ENCODE results near the gene CFAP58.

Gene CFAP58

DNA sequence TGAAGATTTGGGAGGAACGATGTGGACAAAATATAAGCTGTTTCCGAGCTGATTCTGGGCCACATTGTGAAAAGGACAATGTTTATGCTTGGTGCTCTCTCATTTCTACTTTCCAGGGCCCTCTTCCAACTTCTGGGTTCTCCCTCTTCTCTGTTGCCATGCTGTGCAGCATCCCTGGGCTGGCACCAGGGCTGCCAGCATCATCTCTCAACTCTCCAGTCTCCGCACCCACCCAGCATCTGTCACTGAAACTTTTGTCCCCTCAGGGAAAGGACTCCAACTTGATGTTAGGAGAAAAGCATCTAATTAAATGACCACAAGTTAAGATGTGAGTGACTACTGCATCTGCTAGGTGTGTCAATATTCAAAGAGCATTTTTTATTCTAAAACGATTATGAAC is 26.7 kb downstream of the CFAP58 start:
- no peak for DNase-seq

DNA sequence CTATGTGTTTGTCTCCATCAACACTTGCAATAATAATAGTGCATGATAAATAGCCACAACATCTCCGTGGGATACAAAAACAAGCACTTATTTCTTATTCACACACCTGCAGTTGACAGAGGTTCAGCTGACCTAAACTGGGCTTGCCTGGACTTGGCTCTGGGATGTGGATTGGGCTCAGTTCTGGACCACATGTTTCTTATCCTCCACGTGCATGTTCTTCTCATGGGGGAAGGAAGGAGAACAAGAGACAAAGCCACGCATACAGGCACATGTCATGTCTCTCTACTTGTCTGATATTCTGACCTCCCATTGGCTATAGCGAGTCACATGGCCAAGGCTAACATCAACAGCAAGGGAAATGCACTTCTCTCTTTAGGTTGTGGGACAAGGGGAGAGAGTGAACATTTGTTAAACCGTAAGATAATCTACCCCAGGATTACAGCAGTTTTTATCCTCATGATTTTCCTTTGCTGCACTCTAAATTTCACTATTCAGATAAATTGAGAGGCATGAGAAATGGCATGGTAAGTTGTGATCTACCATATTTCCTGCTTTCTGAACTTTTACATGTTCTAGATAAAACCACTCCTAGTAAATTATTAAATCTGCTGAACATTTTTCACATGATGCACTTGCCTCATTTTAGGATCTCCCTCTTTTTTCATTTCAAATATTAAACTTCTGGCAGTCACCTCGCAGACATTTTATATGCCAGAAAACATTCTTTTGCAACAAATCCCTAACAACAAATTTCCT is 33.7 kb downstream of the CFAP58 start:
- no peak for DNase-seq

DNA sequence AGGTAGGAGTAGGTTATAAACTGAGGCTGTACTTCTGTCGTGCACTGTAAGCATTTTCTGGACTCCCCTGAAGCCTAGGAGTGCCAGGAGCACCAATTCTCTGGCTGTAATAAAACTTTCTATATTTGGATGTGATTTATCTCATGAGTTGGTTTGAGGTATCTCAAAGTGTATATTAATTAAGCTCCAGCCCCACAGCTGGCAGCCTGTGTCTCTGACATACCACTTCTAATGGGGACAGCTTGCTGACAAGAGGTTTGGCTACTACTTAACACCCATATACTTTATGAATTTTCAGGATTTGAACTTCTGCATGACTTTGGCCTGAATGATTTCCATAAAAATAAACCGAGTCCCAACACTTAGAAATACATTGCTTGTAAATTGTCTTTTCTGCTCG is 35.2 kb downstream of the CFAP58 start:
- no peak for DNase-seq

DNA sequence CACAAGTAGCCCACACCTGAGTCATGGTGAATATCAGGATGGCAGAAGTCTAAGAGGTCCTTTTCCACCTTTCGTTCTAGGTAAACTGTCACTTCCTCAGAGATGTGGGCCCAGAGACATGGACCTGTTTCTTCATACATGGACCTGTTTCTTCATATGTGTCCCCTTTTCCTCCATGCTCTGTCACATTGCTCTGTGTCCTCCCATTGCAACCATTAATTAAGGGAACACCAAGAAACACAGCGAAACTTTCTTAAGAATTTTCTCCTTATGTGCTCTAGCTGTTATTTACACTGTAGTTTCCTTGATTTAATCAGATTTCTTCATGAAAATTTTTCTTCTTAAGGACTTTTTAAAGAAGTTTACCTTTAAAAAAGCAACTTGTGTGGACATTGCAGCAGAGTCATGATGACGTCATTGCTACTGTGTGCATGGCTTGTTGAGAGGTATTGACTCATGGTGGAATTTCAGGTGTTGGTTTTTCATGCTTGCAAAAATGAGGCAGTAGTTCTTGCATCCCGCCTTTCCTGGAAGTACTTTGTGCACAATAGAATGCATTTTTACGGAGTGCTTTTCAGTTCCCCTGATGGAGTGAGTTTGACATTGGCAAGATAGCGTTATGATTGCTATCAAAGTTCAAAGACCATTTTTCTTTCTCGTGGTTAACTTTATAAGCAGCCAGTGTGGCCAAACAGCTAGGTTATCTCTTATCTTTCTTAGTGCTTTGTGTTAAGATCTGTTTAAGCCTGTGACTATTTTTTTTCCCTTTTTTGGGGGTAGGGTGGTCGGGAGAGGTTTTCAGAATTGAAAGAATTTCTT is 37.7 kb downstream of the CFAP58 start:
- peak; percentile 11 for DNase-seq

DNA sequence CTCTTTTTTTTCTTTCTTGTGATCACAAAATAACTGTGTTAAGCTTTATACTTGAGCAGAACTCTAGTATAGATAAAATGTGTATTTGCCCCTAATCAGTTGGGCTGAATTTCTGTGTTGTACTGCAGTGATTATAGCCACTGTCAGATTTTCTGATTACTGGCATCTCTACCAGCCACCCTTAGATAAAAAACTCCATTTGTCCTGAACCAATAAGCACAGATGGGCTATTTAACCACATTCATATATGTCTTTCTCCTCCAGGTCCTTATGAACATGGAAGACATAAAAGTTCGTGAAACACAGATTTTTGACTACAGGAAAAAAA is 38.3 kb downstream of the CFAP58 start:
- no peak for DNase-seq

DNA sequence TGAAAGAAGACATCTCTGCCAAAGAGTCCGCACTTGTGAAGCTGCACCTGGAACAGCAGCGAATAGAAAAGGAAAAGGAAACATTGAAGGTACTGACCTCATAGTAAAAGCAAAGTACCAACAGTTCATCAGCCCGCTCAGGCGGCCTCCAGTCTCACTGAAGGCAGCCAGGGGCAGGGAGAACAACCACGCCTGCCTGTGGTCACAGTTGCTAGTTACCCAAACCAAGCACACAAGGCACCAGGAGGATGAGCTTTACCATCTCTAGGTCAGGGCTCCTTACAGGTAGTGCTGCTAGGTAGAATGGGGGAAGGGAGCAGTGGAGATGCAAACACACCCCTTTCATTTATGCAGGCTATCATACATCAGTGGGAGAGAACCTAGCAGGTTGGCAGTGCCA is 39.8 kb downstream of the CFAP58 start:
- DNase-seq, result no peak

DNA sequence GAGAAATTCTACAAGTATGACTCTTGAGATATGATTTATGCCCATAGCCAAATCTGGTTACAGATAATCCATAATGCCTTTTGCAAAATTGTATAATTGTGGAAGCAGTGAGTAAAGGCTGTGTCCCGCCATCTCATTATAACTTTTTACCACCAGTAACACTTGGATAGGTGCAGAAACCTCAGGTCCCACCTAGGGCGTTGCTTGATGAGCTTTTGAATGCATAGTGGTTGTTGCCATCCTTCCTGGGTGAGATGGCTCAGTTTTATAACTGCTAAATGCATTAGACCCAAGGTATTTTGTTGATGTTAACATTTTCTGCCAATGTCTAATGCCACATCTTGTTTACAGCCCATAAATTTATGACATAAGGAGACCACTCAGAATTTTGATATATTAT is 42.9 kb downstream of the CFAP58 start:
- DNase-seq, result no peak

DNA sequence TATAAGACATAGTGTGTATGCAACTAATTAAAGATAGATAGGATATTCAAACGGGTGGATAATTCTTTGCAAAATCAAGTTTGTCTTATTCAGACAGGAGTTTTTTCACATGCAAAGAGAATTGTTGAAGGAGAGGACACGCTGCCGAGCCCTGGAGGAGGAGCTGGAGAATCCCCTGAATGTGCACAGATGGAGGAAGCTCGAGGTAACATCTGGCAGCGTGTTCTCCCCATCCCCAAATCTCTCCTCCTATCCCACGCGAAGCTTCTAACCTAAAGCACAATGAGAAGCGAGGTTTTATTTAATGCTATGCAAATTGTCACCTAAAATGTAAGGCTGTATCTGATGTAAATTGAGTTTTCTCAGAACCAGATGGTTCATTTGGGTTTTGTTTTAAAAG is 50.0 kb downstream of the CFAP58 start:
- no peak for DNase-seq

DNA sequence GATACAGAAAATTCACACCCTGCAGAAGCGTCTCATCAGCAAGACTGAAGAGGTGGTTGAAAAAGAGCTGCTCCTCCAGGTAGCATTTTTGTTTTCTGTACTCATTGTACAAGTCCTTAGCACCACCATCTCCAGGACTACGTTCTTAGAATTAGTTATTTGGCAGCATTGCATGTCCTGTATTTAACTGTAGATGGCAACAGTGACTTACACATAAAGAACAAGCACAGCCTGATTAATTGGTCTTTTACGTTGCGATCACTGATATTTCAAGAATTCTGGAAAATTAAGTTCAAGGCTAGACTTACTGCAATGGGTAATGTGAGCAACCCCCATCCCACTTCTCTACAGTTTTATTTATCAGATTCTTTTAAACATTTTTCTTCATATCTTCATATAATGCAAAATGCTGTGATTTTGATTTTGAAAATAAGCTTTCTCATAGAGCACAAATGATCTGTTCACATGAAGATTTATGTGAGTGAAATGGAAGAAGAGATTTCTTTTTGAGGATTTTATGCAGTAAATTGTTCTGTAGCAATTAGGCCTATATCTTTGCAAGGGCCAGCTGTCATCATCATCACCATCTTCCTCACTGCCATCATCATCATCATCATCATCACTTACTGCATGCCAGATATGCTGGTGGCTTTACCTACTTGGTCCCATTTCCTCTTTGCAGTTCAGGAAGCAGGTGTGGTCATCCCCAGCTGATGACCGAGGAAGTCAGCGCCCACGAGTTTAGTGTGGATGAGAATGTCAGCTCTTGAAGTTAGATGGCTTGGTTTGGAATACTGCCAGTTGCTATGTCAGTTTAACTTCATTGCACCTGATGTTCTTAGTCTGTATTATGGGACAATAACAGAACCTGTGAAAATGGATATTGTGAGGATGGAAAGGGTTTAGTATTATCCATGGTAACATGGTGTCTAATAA is 53.4 kb downstream of the CFAP58 start:
- DNase-seq, result peak; percentile 11

DNA sequence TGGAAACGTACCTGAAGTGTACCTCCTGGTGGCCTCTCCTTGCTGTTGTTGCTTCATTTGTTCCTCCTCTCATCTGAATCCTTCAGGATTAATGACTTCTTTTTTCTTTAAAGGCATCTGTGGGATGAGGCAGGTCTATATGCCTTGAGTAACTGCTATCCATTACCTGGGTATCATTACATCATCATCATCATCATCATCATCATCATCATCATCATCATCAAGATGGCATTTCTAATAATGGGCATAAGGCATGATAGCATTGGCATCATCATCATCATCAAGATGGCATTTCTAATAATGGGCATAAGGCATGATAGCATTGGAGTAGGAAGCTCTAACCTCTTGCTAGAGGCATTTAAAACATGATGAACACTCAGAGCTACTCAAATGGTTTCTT is 59.9 kb downstream of the CFAP58 start:
- no peak for DNase-seq

DNA sequence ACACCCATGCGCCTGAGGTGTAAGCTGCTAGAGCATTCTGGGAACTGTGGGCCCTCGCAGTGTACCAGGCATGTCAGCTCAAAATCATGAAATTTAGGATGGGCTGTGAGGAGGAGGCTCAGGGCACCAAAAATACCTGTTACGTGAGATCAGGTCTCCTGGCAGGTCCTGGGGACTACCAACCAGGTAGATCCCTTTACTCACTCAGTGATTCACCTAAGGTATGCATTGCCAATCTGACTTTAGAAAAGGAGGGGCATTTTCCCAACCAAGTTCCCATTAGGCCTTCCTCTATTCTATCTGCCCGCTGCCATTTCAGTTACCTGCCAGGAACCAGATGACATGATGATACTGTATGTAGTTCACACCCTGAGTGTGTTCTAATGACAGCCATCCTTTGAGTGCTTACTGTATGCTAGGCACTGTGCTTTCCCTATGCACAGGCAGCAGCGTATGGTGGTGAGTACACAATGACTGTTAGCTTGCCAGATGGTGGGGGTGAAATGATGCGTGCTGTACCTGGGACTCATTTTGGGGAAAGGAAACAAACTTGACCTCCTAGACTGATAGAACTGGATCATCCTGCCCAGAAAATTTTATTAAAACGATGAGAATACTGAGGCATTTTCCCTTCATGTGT is 62.0 kb downstream of the CFAP58 start:
- no peak for DNase-seq

DNA sequence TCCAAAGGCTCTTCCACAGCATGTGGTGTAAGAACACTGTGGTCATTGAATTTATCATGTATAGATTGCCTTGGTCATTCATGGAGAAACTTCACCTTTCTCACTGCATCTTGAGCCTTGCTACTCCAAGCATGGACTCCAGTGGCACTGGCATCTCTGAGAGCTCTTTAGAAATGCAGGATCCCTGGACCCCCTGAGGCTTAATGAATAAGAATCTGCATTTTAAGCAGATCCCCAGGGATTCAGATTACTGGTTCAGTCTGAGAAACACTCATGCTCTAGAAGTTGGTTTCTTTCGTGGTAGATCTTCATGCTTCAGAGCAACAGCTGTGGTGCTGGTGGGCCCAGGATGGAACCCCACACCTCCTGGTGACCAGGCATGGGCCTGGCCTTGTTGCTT is 63.2 kb downstream of the CFAP58 start:
- DNase-seq, result no peak

DNA sequence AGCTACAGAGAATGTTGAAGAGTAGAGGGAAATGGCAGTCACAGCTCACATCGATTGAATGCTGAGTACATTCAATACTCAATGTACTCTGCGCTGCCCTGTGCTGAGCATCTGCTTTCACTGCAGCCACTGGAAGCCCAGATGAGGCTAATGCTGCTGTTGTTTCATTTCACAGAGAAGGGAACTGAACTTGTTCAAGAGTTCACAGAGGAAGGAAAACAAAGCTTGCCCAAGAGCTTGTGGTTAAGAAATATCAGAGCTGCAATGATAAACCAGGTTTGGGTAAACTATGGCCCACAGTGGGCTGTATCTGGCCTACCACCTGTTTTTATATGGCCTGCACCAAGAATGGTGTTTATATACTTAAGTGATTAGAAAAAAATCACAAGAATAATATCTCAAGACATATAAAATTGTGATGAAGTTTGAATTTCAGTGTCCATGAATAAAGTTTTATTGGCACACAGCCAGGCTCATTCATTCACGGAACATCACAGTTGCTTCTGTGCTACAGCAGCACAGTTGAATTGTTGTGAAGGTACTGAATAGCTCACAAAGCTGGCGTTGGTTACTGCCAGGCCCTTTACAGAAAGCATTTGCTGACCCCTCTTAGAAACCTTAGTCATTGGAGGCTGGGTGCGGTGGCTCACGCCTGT is 64.1 kb downstream of the CFAP58 start:
- no peak for DNase-seq

DNA sequence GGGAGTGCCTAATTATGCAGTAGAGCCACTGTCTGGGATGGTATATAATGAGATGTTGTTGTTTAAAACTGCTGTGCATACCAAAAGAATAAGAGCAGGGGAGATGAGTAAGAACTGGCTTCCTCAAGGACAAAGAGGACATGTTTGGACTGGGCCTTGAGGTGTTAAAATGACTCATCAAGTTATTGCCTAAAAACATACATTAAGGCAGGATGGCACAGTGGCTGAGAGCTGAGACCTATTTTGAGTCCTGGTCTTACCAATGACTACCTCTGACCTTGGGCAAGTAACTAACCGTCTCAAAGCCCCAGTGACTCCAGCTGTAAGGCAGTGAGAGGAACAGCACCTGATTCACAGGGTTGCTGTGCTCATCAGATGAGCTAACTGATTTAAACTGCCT is 71.1 kb downstream of the CFAP58 start:
- DNase-seq, result peak; percentile 72

DNA sequence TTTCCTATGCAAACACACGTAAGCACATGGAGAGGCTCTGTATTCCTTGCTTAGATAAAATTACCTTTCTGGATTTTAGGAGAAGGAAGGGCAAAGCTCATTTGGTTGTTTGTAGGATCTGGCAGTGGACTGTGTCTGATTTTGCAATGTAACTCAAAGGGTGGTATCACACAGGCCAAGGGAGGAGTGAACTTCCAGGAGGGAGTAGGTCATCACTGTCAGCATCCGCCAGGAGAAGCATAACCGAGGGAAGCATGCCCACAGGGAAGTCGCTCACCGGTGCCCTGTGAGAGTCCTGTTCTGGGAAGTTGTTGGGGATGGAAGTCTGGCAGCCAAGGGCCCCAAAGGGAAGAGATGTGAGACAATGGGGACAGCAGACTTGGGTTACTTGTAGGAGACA is 74.4 kb downstream of the CFAP58 start:
- no peak for DNase-seq

DNA sequence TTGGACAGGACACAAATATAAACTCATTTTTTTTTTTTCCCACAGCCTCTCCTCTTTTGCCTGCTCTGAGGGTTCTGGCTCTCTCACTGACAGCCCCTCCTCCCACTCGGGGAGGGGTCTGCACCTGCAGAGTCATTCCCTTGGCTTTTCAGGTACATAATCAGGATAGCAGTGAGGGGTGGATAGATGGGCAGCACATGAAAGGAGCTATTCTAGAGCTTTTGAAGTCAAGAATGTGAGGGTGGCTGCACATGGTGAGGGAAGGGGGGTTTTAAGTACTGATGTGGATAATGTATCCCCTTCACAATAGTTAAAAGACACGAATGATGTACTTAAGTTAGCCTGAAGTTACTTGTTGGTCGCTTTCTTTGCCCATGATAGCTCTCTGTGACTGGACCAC is 76.2 kb downstream of the CFAP58 start:
- DNase-seq, result no peak

DNA sequence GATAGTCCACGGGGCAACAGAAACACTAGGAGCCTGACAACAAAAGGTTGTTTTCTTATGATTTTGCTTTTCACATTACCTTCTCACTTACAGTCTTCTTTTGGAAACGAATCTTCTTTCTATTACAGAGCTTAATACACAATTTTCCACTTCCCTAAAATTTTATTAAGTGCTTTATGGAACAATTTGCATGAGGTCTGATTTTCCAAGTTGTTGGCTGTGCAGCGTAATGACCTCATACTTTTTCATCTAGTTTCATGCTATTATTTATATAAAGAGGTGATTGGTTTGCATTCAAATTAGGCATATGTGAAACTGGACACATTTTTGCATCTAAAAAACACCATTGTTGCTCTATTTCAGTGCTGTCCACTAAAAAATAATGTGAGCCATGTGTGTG is 76.7 kb downstream of the CFAP58 start:
- no peak for DNase-seq

DNA sequence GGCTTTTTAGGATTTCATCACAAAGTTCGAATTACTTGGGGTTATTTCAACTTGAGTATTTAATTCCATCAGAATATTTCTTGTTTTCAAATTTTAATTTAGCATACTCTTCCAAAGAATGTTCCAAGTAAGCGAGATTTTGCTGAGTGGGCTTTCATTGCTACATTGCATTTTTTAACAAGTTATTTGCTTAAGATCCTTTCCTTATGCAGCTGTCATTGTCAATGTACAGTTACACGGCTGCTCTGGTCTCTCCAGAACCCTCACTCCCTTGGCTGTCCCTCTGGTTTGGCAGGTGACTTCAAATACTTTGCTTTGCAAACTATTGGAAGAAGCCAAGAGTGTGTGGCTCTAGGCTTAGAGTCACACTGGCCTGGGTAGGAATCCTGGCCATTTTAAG is 80.0 kb downstream of the CFAP58 start:
- no peak for DNase-seq

DNA sequence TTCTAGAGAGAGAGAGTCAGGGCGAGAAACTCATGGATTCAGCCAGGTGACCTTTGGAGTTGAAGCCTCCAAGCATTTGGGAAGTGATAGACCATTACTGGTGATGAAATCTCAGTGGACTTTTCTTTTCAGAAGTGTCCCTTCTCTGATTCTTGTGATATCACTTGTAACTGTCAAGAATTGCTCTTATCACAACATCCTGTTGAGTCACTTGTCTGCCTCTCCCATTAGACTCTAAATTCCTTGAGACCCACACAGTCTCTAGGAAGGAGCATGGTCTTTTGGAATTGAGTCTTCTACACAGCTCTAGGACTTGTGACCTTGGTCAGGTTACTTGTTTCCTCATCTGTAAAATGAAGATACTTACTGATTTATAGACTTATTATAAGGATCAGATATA is 81.0 kb downstream of the CFAP58 start:
- DNase-seq, result no peak

DNA sequence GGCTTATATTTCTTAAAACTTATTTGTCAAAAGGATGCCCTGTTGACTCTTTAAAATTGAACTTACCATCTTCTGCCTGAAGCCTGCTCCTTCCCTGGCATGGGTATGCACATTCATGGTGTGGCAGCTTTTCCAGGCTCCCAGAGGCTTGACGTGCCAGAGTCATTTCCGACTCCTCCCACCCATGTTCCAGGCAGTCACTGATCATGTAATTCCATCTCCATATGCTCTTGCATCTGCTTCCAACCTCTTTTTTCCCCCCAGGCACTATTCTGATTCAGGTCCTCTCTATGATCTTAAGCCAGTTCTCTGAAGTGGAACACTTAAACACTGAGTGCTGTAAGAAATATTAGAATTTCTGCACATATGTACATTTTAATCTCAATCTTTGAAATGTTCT is 82.2 kb downstream of the CFAP58 start:
- no peak for DNase-seq

DNA sequence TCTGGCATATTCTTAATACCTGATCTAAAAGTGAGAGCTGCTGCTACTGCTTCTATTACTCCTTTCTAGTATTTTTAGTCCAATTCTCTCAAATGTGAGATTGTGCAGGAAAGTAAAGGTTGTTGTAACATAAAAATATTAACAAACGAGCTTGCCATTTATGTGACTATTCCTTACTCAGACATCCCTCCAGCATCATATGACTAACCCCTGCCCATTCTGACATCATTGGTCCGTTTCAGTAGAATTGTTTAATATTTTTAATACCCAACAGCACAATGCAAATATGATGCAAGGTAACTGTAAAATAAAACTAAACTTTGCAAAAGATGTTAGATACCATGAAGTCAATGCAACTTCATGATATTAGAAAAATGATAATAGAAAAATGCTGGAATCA is 83.6 kb downstream of the CFAP58 start:
- DNase-seq, result no peak

DNA sequence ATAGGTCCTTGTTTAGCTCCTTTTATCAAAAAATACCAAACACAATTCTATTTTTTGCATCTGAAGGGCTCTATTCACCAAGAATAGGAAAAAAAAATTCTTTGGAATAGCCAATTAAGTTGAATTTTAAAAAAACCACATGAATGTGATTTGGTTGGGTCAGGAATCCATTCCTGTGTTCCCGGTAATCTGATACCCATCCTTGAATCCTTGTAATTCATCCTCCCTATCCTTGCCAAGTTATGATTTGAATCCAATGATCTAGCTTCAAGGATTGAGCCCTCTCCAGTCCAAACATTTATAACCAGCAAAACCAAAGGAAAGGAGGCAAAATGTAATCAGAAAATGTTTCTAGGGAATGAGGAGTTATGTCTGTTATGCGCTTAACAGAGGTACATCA is 86.6 kb downstream of the CFAP58 start:
- no peak for DNase-seq

All from activated CD4-positive, alpha-beta T cell treated with anti-CD3 and anti-CD28 coated beads, Interleukin-2, Interleukin-6, amounts not matched to agents 100 ng/mL and 50 ng/mL, durations not matched to agents 16 hours and 8 hours (primary cell).